Measurements from ENCODE around the gene DNMBP. TPM values are rescaled to one million over a fixed set of nuclear protein-coding genes. Genes with fewer than 3 reads are reported as not detected.

The DNMBP gene
- total RNA-seq, 4 donors from 2014 or later: 21.6 to 28.8 (median 24.6) TPM

- peaks cover 0 to 55% (median 22%) of the 10 kb centered on the region in 4 donors for H3K4me1 ChIP-seq
- H3K27me3 ChIP-seq: no peaks in the 10 kb centered on the region
- peak overlapping the region in 1 of 4 donors; percentile 6 for H3K4me3 ChIP-seq
- 60 to 71% methylated on average over 16 of the region's 16 CpGs for WGBS, 2 donors
- H3K36me3 ChIP-seq: no peaks in the 10 kb centered on the region
- TF ChIP-seq CTCF (IDR thresholded peaks at IDR 0.05) (no peak), POLR2A (IDR thresholded peaks at IDR 0.05) (no peak), EP300 (IDR thresholded peaks at IDR 0.05) (peak in 1 of 2 donors; percentile 32)
- no peaks in the 10 kb centered on the region for H3K9me3 ChIP-seq
- DNase-seq (ENCODE audit: low spot score in 2 of 2): peak; percentile 29 to 41
- H3K27ac ChIP-seq: peak overlapping the region in 3 of 4 donors; percentile 65 to 81 (median 80)
Measured at GRCh38 chr10:99983280-99983988, 26.3 kb downstream of the DNMBP start.

GRCh38 chr10:99982728-99983127 lies 27.0 kb downstream of the DNMBP start:
- Histone ChIP-seq H3K9me3 (no peaks in the 10 kb centered on the region), H3K4me1 (peaks cover 0 to 62% (median 24%) of the 10 kb centered on the region in 4 donors), H3K36me3 (no peaks in the 10 kb centered on the region), H3K27me3 (no peaks in the 10 kb centered on the region), H3K4me3 (no peak overlapping the region), H3K27ac (peak overlapping the region in 3 of 4 donors; percentile 65 to 81 (median 80))
- TF ChIP-seq EP300 (IDR thresholded peaks at IDR 0.05): no peak
- no peak for TF ChIP-seq CTCF (IDR thresholded peaks at IDR 0.05)
- no peak for TF ChIP-seq POLR2A (IDR thresholded peaks at IDR 0.05)
- 89 to 92% methylated on average over 5 of the region's 5 CpGs for WGBS, 2 donors
- DNase-seq (ENCODE audit: low spot score in 2 of 2): no peak

- H3K27me3 ChIP-seq: no peaks in the 10 kb centered on the region
- H3K4me1 ChIP-seq: peaks cover 0 to 73% (median 33%) of the 10 kb centered on the region in 4 donors
- H3K27ac ChIP-seq: peak overlapping the region in 2 of 4 donors; percentile 45 to 81
- DNase-seq (ENCODE audit: low spot score in 2 of 2): no peak
- no peak for TF ChIP-seq CTCF (IDR thresholded peaks at IDR 0.05)
- peak in 1 of 2 donors; percentile 48 for TF ChIP-seq EP300 (IDR thresholded peaks at IDR 0.05)
- no peaks in the 10 kb centered on the region for H3K36me3 ChIP-seq
- no peak overlapping the region for H3K4me3 ChIP-seq
- whole genome bisulfite sequencing, 2 donors: 71 to 72% methylated on average over 6 of the region's 6 CpGs
- no peaks in the 10 kb centered on the region for H3K9me3 ChIP-seq
Measured at GRCh38 chr10:99981581-99982199, 28.1 kb downstream of the DNMBP start.

- H3K9me3 ChIP-seq: no peaks in the 10 kb centered on the region
- H3K4me3 ChIP-seq: no peak overlapping the region
- DNase-seq (ENCODE audit: low spot score in 2 of 2): no peak
- WGBS, 2 donors: 92 to 95% methylated on average over 5 of the region's 5 CpGs
- H3K4me1 ChIP-seq: peaks cover 0 to 90% (median 36%) of the 10 kb centered on the region in 4 donors
- H3K27me3 ChIP-seq: no peaks in the 10 kb centered on the region
- no peaks in the 10 kb centered on the region for H3K36me3 ChIP-seq
- H3K27ac ChIP-seq: peak overlapping the region in 2 of 4 donors; percentile 15 to 30
- TF ChIP-seq EP300 (IDR thresholded peaks at IDR 0.05): no peak
- TF ChIP-seq CTCF (IDR thresholded peaks at IDR 0.05): no peak
- no peak for TF ChIP-seq POLR2A (IDR thresholded peaks at IDR 0.05)
Measured at GRCh38 chr10:99979066-99979685, 30.6 kb downstream of the DNMBP start.

GRCh38 chr10:99977916-99978315 lies 31.8 kb downstream of the DNMBP start:
- no peak for TF ChIP-seq POLR2A (IDR thresholded peaks at IDR 0.05)
- TF ChIP-seq EP300 (IDR thresholded peaks at IDR 0.05): no peak
- no peak for TF ChIP-seq CTCF (IDR thresholded peaks at IDR 0.05)

More at GRCh38 chr10:99977916-99978315, 31.8 kb downstream of the DNMBP start:
- no peaks in the 10 kb centered on the region for H3K9me3 ChIP-seq
- 79 to 84% methylated on average over 5 of the region's 5 CpGs for WGBS, 2 donors
- H3K27me3 ChIP-seq: no peaks in the 10 kb centered on the region
- H3K36me3 ChIP-seq: no peaks in the 10 kb centered on the region
- H3K27ac ChIP-seq: peak overlapping the region in 3 of 4 donors; percentile 61 to 90 (median 87)
- H3K4me3 ChIP-seq: no peak overlapping the region
- no peak for DNase-seq (ENCODE audit: low spot score in 2 of 2)
- H3K4me1 ChIP-seq: peaks cover 0 to 88% (median 29%) of the 10 kb centered on the region in 4 donors

All from tibial nerve (tissue), 4 donors.